Subcutaneous abdominal adipose tissue (tissue), 5 donors: ENCODE measurements around the gene KCNH3.

Source experiments
- H3K27ac ChIP-seq: one replicate; pipeline ENCODE4 v1.7.0; 2013; ENCODE audit warnings: low read depth, mild to moderate bottlenecking, inconsistent platforms, low read length, moderate library complexity
- H3K27me3 ChIP-seq, 5 donors: one replicate each; pipeline ENCODE4 v1.7.0; 2013; ENCODE audit warnings: low read length in 5 of 5, inconsistent platforms in 1 of 5; ENCODE audit not compliant: control insufficient read depth in 5 of 5, insufficient read depth in 4 of 5
- H3K36me3 ChIP-seq, 5 donors: one replicate each; pipeline ENCODE4 v1.7.0; 2013; ENCODE audit warnings: low read length in 5 of 5; ENCODE audit not compliant: control insufficient read depth in 5 of 5, insufficient read depth in 5 of 5
- H3K4me1 ChIP-seq, 5 donors: one replicate each; pipeline ENCODE4 v1.7.0; 2013; ENCODE audit warnings: low read length in 5 of 5, mild to moderate bottlenecking in 3 of 5, moderate library complexity in 1 of 5; ENCODE audit not compliant: control insufficient read depth in 5 of 5, insufficient read depth in 5 of 5
- H3K4me3 ChIP-seq, 5 donors: one replicate each; pipeline ENCODE4 v1.7.0; 2013; ENCODE audit warnings: low read length in 5 of 5, low read depth in 1 of 5
- H3K9ac ChIP-seq, 5 donors: one replicate each; pipeline ENCODE4 v1.7.0; 2013; ENCODE audit warnings: low read length in 5 of 5, mild to moderate bottlenecking in 4 of 5, moderate library complexity in 3 of 5
- H3K9me3 ChIP-seq, 5 donors: one replicate each; pipeline ENCODE4 v1.7.0; 2013; ENCODE audit warnings: low read length in 5 of 5; ENCODE audit not compliant: control insufficient read depth in 5 of 5
- donor health status: healthy.
- donor health status: healthy.
- donor health status: healthy.
- donor health status: healthy.
- donor health status: healthy.

KCNH3 gene

GRCh38 chr12:49566361-49566760 is 27.5 kb downstream of the KCNH3 start:
- Histone ChIP-seq H3K4me3 (no peak overlapping the region), H3K4me1 (peaks cover 4 to 26% (median 24%) of the 10 kb centered on the region in 5 donors), H3K9ac (peak overlapping the region in 3 of 5 donors; percentile 23 to 97 (median 94)), H3K27ac (no peak overlapping the region), H3K27me3 (no peaks in the 10 kb centered on the region), H3K36me3 (peaks cover 4 to 44% (median 38%) of the 10 kb centered on the region in 5 donors), H3K9me3 (no peaks in the 10 kb centered on the region)

DNA sequence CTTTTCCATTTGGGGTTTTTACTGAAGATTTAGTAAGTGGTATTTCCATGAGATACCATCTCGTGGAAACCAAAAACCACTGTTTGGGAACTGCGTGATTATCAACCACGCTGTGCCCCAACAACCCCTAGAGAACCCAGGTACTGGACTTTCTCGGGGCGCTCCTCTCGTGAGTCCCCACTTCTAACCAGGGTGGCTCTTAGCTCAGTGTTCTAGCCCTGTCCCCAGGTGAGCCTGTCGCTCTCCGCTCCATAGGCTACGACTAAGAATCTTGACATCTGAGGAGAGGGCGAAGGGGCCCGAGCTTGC is 28.4 kb downstream of the KCNH3 start:
- Histone ChIP-seq H3K4me1 (peaks cover 4 to 26% (median 24%) of the 10 kb centered on the region in 5 donors), H3K36me3 (peaks cover 4 to 35% (median 31%) of the 10 kb centered on the region in 5 donors), H3K9me3 (no peaks in the 10 kb centered on the region), H3K9ac (peak overlapping the region; percentile 69 to 97 (median 95)), H3K27me3 (no peaks in the 10 kb centered on the region), H3K27ac (peak overlapping the region; percentile 97), H3K4me3 (peak overlapping the region; percentile 77 to 100 (median 97))

GRCh38 chr12:49567611-49568441 is 29.0 kb downstream of the KCNH3 start, which contains the start of gene MCRS1:
MCRS1 (minus strand) TSS chr12:49568142; CDS start chr12:49566731, 1,411 bp downstream.
- Histone ChIP-seq H3K4me3 (peak within 1 kb of the TSS; percentile 77 to 100 (median 97)), H3K27me3 (no peaks in the 10 kb centered on the region), H3K36me3 (peaks cover 0 to 30% (median 26%) of the 10 kb centered on the region in 5 donors), H3K4me1 (peaks cover 4 to 26% (median 24%) of the 10 kb centered on the region in 5 donors), H3K27ac (peak within 1 kb of the TSS; percentile 97), H3K9ac (peak within 1 kb of the TSS; percentile 94 to 98 (median 97)), H3K9me3 (no peaks in the 10 kb centered on the region)

DNA sequence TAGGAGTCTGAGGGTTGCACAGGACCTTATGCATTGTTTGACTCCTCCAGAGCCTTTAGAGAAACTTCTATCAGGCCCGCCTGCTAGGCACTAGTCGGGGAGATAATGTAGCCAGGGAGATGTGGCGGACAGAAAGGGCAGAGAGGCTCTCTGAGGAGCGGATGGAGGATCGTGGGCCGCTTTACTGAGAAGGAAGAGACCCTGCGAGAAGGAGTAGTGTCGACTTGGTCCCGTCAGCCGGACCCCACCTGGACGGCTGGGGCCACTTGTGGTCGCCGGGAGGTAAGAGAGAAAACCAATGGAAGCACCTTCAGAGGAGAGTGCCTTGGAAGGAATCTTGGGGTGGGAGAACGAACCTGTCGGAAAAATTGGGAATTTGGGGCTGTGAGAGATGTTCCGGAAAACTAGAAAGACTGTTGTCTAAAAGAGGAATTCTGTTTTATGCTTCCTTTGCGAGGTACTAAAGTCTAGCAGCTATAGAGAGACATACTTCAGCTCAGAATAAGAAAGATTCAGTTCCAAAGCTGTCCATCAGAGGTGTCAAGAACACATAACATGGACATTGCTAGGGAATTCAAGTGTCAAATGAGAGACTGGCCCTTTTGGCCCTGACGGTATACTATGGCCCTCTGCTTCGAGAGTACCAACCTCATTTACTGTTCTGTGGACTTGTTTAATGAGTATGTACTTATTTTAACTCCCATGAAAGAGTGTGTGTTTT is 29.8 kb downstream of the KCNH3 start:
- peaks cover 0 to 22% (median 18%) of the 10 kb centered on the region in 5 donors for H3K36me3 ChIP-seq
- H3K27ac ChIP-seq: peak overlapping the region; percentile 97
- no peaks in the 10 kb centered on the region for H3K9me3 ChIP-seq
- H3K4me3 ChIP-seq: peak overlapping the region; percentile 77 to 100 (median 97)
- peaks cover 4 to 26% (median 24%) of the 10 kb centered on the region in 5 donors for H3K4me1 ChIP-seq
- no peaks in the 10 kb centered on the region for H3K27me3 ChIP-seq
- H3K9ac ChIP-seq: peak overlapping the region; percentile 94 to 98 (median 97)

DNA sequence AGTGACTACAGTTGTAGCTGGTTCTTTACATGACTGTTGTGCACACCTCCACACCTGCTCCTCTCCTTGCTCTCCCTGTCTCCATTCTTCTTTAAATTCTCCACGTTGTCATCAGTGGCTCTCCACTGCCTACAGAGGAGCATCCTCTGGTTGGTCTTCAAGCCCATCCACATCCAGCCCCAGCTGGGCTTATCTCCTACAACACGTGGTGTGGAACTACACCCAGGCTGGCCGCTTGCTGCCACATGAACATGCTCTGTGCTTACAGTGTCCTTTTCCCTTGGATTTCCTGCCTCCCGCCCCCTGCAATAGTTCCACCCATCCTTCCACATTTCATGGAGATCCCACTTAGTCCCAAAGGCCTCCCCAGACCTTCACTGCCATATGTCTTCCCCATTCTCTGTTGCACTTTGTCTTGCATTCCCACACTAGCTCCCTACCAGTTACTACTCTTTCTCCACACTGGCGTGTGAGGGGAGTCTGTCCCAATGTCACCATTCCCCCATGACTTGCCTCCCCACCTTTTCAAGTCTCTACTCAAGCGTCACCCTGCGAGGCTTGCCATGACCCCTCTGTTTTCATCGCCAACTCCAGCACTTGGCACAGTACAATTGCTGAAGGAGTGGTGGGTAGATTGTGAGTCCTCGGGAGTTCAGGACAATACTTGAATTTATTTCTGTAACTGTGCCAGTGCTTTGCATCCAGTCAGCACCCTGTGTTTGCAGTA is 38.9 kb downstream of the KCNH3 start:
- H3K27ac ChIP-seq: no peak overlapping the region
- H3K9me3 ChIP-seq: no peaks in the 10 kb centered on the region
- H3K4me3 ChIP-seq: no peak overlapping the region
- peaks cover 0 to 16% (median 3%) of the 10 kb centered on the region in 5 donors for H3K36me3 ChIP-seq
- H3K4me1 ChIP-seq: peaks cover 3 to 16% (median 12%) of the 10 kb centered on the region in 5 donors
- H3K27me3 ChIP-seq: no peaks in the 10 kb centered on the region
- no peak overlapping the region for H3K9ac ChIP-seq

- Histone ChIP-seq H3K4me1 (peaks cover 3 to 24% (median 20%) of the 10 kb centered on the region in 5 donors), H3K27ac (no peak overlapping the region), H3K4me3 (no peak overlapping the region), H3K9ac (no peak overlapping the region), H3K36me3 (peaks cover 0 to 17% (median 3%) of the 10 kb centered on the region in 5 donors), H3K9me3 (no peaks in the 10 kb centered on the region), H3K27me3 (no peaks in the 10 kb centered on the region)
These were observed 39.8 kb downstream of the KCNH3 start for GRCh38 chr12:49578471-49579112.

GRCh38 chr12:49580572-49581535 is 42.0 kb downstream of the KCNH3 start:
- no peak overlapping the region for H3K27ac ChIP-seq
- H3K9ac ChIP-seq: peak overlapping the region in 2 of 5 donors; percentile 36 to 64
- no peaks in the 10 kb centered on the region for H3K9me3 ChIP-seq
- H3K4me1 ChIP-seq: peaks cover 3 to 40% (median 24%) of the 10 kb centered on the region in 5 donors
- no peaks in the 10 kb centered on the region for H3K27me3 ChIP-seq
- peaks cover 0 to 20% (median 8%) of the 10 kb centered on the region in 5 donors for H3K36me3 ChIP-seq
- H3K4me3 ChIP-seq: no peak overlapping the region

- no peaks in the 10 kb centered on the region for H3K27me3 ChIP-seq
- H3K27ac ChIP-seq: no peak overlapping the region
- peak overlapping the region in 1 of 5 donors; percentile 47 for H3K9ac ChIP-seq
- peaks cover 0 to 19% (median 9%) of the 10 kb centered on the region in 5 donors for H3K36me3 ChIP-seq
- no peaks in the 10 kb centered on the region for H3K9me3 ChIP-seq
- H3K4me3 ChIP-seq: no peak overlapping the region
- H3K4me1 ChIP-seq: peaks cover 3 to 41% (median 24%) of the 10 kb centered on the region in 5 donors
These were observed 43.4 kb downstream of the KCNH3 start for GRCh38 chr12:49582201-49582600.
